GOT3 (cell line): Measurements from ENCODE around the gene CYTH2.
A peak's percentile ranks its signal among the peaks of the same experiment; 100 is the strongest.
"Not testable (repeated sequence)": the region's sequence is repeated elsewhere in the genome, so short reads cannot be mapped to it uniquely, and the experiment has no call there.

ENCODE experiments used
- DNase-seq: peaks from one replicate; lab custom pipeline; 2025; ENCODE audit warnings: mixed read lengths; lab: John Stamatoyannopoulos, UW

Gene CYTH2

GRCh38 chr19:48477698-48478338 is 8.6 kb downstream of the CYTH2 start:
- DNase-seq: no peak

- no peak for DNase-seq
These were observed 9.4 kb downstream of the CYTH2 start for GRCh38 chr19:48478339-48479256.

- DNase-seq: no peak
These were observed 10.5 kb downstream of the CYTH2 start for GRCh38 chr19:48479686-48480085.

GRCh38 chr19:48480183-48480557 is 11.0 kb downstream of the CYTH2 start:
- no peak for DNase-seq

- no peak for DNase-seq
These were observed 11.7 kb downstream of the CYTH2 start for GRCh38 chr19:48480558-48481500.

GRCh38 chr19:48481846-48482639 is 12.9 kb downstream of the CYTH2 start:
- no peak for DNase-seq

- DNase-seq: no peak
These were observed 14.1 kb downstream of the CYTH2 start for GRCh38 chr19:48483301-48483700.

GRCh38 chr19:48484247-48484893 is 15.2 kb downstream of the CYTH2 start:
- no peak for DNase-seq

GRCh38 chr19:48484931-48485612 is 15.9 kb downstream of the CYTH2 start:
- DNase-seq: no peak

- DNase-seq: not testable (repeated sequence)
These were observed 17.5 kb downstream of the CYTH2 start for GRCh38 chr19:48486706-48487105.

- DNase-seq: no peak
These were observed 18.4 kb downstream of the CYTH2 start for GRCh38 chr19:48487544-48487943.

GRCh38 chr19:48487948-48488347 is 18.8 kb downstream of the CYTH2 start:
- DNase-seq: peak; percentile 43

GRCh38 chr19:48488478-48488877 is 19.3 kb downstream of the CYTH2 start:
- DNase-seq: not testable (repeated sequence)

- DNase-seq: peak; percentile 29
These were observed 20.5 kb downstream of the CYTH2 start for GRCh38 chr19:48489608-48490216.

- DNase-seq: no peak
These were observed 22.0 kb downstream of the CYTH2 start for GRCh38 chr19:48490981-48491792.

- no peak for DNase-seq
These were observed 22.6 kb downstream of the CYTH2 start for GRCh38 chr19:48491793-48492123.

- peak; percentile 86 for DNase-seq
These were observed 24.0 kb downstream of the CYTH2 start for GRCh38 chr19:48492925-48493717.

GRCh38 chr19:48493718-48494401 is 24.7 kb downstream of the CYTH2 start:
- no peak for DNase-seq
